ENCODE data around the gene HECW1.
"Not testable (repeated sequence)": the region's sequence is repeated elsewhere in the genome, so short reads cannot be mapped to it uniquely, and the experiment has no call there.

The HECW1 gene

GRCh38 chr7:43475983-43476382 is 363.5 kb downstream of the HECW1 start:
- H3K4me3 ChIP-seq (ENCODE audit: low read depth, low read length) = no peak overlapping the region
- H3K27me3 ChIP-seq (ENCODE audit: control insufficient read depth, insufficient read depth, low read length) = no peaks in the 10 kb centered on the region
- no peaks in the 10 kb centered on the region for H3K9me3 ChIP-seq (ENCODE audit: control insufficient read depth, insufficient read depth, low read length)
- peaks cover 5% of the 10 kb centered on the region for H3K4me1 ChIP-seq (ENCODE audit: control insufficient read depth, insufficient read depth, low read length)
- H3K36me3 ChIP-seq (ENCODE audit: control insufficient read depth, insufficient read depth, low read length) = no peaks in the 10 kb centered on the region
- no peak overlapping the region for H3K9ac ChIP-seq (ENCODE audit: low read depth, low read length)

DNA sequence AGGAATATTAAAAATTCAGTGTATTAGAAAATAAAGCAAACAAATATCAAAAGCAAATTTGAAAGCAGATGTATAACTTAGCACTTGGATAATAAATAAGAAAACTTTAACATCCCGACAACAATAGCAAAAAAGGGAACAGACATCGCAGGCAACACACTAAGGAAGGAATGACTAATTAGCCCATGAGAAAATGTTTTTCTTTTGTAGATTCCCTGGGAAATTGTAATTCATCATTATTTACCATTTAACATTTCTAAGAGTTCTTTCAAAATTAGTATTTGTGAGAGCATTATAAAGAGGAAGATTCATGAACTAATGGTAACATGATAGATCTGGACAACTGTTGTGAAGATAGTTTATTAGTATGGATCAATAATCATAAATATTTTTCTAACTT is 364.4 kb downstream of the HECW1 start:
- Histone ChIP-seq H3K9me3 (ENCODE audit: control insufficient read depth, insufficient read depth, low read length) (no peaks in the 10 kb centered on the region), H3K4me3 (ENCODE audit: low read depth, low read length) (no peak overlapping the region), H3K9ac (ENCODE audit: low read depth, low read length) (no peak overlapping the region), H3K4me1 (ENCODE audit: control insufficient read depth, insufficient read depth, low read length) (peaks cover 5% of the 10 kb centered on the region), H3K27me3 (ENCODE audit: control insufficient read depth, insufficient read depth, low read length) (no peaks in the 10 kb centered on the region), H3K36me3 (ENCODE audit: control insufficient read depth, insufficient read depth, low read length) (no peaks in the 10 kb centered on the region)

- Histone ChIP-seq H3K36me3 (ENCODE audit: control insufficient read depth, insufficient read depth, low read length) (no peaks in the 10 kb centered on the region), H3K4me3 (ENCODE audit: low read depth, low read length) (no peak overlapping the region), H3K4me1 (ENCODE audit: control insufficient read depth, insufficient read depth, low read length) (no peaks in the 10 kb centered on the region), H3K9ac (ENCODE audit: low read depth, low read length) (no peak overlapping the region), H3K27me3 (ENCODE audit: control insufficient read depth, insufficient read depth, low read length) (no peaks in the 10 kb centered on the region), H3K9me3 (ENCODE audit: control insufficient read depth, insufficient read depth, low read length) (no peaks in the 10 kb centered on the region)
Observed at GRCh38 chr7:43479042-43479441, 366.6 kb downstream of the HECW1 start.

- Histone ChIP-seq H3K4me3 (ENCODE audit: low read depth, low read length) (no peak overlapping the region), H3K9ac (ENCODE audit: low read depth, low read length) (no peak overlapping the region), H3K27me3 (ENCODE audit: control insufficient read depth, insufficient read depth, low read length) (no peaks in the 10 kb centered on the region), H3K4me1 (ENCODE audit: control insufficient read depth, insufficient read depth, low read length) (no peaks in the 10 kb centered on the region), H3K36me3 (ENCODE audit: control insufficient read depth, insufficient read depth, low read length) (no peaks in the 10 kb centered on the region), H3K9me3 (ENCODE audit: control insufficient read depth, insufficient read depth, low read length) (no peaks in the 10 kb centered on the region)
Observed at GRCh38 chr7:43479543-43479942, 367.1 kb downstream of the HECW1 start.

- Histone ChIP-seq H3K36me3 (ENCODE audit: control insufficient read depth, insufficient read depth, low read length) (no peaks in the 10 kb centered on the region), H3K4me1 (ENCODE audit: control insufficient read depth, insufficient read depth, low read length) (no peaks in the 10 kb centered on the region), H3K9me3 (ENCODE audit: control insufficient read depth, insufficient read depth, low read length) (no peaks in the 10 kb centered on the region), H3K9ac (ENCODE audit: low read depth, low read length) (no peak overlapping the region), H3K4me3 (ENCODE audit: low read depth, low read length) (no peak overlapping the region), H3K27me3 (ENCODE audit: control insufficient read depth, insufficient read depth, low read length) (no peaks in the 10 kb centered on the region)
Observed at GRCh38 chr7:43480581-43480980, 368.1 kb downstream of the HECW1 start.

DNA sequence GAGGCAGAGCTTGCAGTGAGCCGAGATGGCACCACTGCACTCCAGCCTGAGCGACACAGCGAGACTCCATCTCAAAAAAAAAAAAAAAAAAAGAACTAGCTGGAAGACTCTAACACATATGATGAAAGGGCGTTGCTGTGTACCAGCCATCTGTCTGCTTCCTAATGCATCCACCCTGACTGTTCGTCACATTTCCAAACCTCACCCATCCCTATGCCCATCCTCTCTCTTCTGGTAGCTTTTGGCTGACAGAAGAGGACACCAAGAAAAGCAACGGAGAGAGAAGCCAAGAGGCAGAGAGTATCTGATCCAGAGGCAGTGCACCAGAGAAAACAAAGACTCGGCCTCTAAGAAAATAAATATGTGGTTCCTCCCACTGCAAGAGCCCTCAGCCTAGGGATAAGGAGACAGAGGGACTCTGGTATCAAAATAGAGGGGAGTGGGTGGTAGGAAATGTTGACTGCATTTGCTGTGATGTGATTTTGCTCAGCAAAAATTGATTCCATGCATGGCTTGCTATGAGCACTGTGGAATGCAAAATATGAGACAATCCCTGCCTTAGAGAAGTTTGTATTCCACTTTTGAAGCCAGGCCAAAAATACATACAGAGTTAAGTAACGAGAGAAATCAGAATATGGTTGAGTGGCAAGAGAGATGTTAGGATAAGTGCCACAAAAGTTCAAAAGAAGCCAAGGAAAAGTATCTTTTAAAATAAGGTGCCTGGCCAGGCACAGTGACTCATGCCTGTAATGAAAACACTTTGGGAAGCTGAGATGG is 369.6 kb downstream of the HECW1 start:
- H3K4me3 ChIP-seq (ENCODE audit: low read depth, low read length) = no peak overlapping the region
- H3K9ac ChIP-seq (ENCODE audit: low read depth, low read length) = no peak overlapping the region
- H3K36me3 ChIP-seq (ENCODE audit: control insufficient read depth, insufficient read depth, low read length) = no peaks in the 10 kb centered on the region
- no peaks in the 10 kb centered on the region for H3K9me3 ChIP-seq (ENCODE audit: control insufficient read depth, insufficient read depth, low read length)
- no peaks in the 10 kb centered on the region for H3K4me1 ChIP-seq (ENCODE audit: control insufficient read depth, insufficient read depth, low read length)
- H3K27me3 ChIP-seq (ENCODE audit: control insufficient read depth, insufficient read depth, low read length) = no peaks in the 10 kb centered on the region

DNA sequence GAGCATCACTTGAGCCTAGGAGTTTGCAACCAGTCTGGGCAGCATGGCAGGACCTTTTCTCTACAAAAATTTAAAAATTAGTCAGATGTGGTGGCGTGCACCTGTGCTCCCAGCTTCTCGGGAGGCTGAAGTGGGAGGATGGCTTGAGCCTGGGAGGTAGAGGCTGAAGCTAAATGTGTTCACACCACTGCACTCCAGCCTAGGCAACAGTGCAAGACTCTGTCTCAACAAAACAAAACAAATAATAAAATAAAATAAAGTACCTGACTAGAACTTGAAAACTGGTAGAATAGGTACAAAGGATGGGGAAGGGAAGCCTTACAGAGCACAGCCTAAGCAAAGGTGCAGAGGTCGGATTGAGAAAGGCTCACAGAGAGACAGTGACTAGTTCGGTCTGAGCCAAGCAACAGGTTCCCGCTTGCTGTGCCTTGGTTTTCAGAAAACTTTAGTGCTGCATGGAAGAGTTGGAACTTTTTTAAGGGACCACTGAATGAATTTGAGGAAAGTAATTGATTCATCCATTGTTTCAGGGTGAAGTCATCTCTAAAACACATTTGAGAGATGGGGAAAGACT is 370.3 kb downstream of the HECW1 start:
- Histone ChIP-seq H3K27me3 (ENCODE audit: control insufficient read depth, insufficient read depth, low read length) (no peaks in the 10 kb centered on the region), H3K36me3 (ENCODE audit: control insufficient read depth, insufficient read depth, low read length) (no peaks in the 10 kb centered on the region), H3K9ac (ENCODE audit: low read depth, low read length) (no peak overlapping the region), H3K4me1 (ENCODE audit: control insufficient read depth, insufficient read depth, low read length) (no peaks in the 10 kb centered on the region), H3K4me3 (ENCODE audit: low read depth, low read length) (no peak overlapping the region), H3K9me3 (ENCODE audit: control insufficient read depth, insufficient read depth, low read length) (no peaks in the 10 kb centered on the region)

GRCh38 chr7:43484678-43485395 is 372.4 kb downstream of the HECW1 start:
- Histone ChIP-seq H3K27me3 (ENCODE audit: control insufficient read depth, insufficient read depth, low read length) (no peaks in the 10 kb centered on the region), H3K36me3 (ENCODE audit: control insufficient read depth, insufficient read depth, low read length) (no peaks in the 10 kb centered on the region), H3K9me3 (ENCODE audit: control insufficient read depth, insufficient read depth, low read length) (no peaks in the 10 kb centered on the region), H3K9ac (ENCODE audit: low read depth, low read length) (no peak overlapping the region), H3K4me3 (ENCODE audit: low read depth, low read length) (no peak overlapping the region), H3K4me1 (ENCODE audit: control insufficient read depth, insufficient read depth, low read length) (no peaks in the 10 kb centered on the region)

GRCh38 chr7:43485580-43485979 is 373.1 kb downstream of the HECW1 start:
- no peaks in the 10 kb centered on the region for H3K36me3 ChIP-seq (ENCODE audit: control insufficient read depth, insufficient read depth, low read length)
- no peaks in the 10 kb centered on the region for H3K27me3 ChIP-seq (ENCODE audit: control insufficient read depth, insufficient read depth, low read length)
- H3K4me3 ChIP-seq (ENCODE audit: low read depth, low read length) = no peak overlapping the region
- H3K9ac ChIP-seq (ENCODE audit: low read depth, low read length) = no peak overlapping the region
- no peaks in the 10 kb centered on the region for H3K9me3 ChIP-seq (ENCODE audit: control insufficient read depth, insufficient read depth, low read length)
- H3K4me1 ChIP-seq (ENCODE audit: control insufficient read depth, insufficient read depth, low read length) = no peaks in the 10 kb centered on the region

GRCh38 chr7:43486008-43486407 is 373.6 kb downstream of the HECW1 start:
- H3K9ac ChIP-seq (ENCODE audit: low read depth, low read length) = not testable (repeated sequence)

GRCh38 chr7:43486634-43487033 is 374.2 kb downstream of the HECW1 start:
- H3K9ac ChIP-seq (ENCODE audit: low read depth, low read length) = no peak overlapping the region
- H3K36me3 ChIP-seq (ENCODE audit: control insufficient read depth, insufficient read depth, low read length) = no peaks in the 10 kb centered on the region
- H3K4me3 ChIP-seq (ENCODE audit: low read depth, low read length) = no peak overlapping the region
- H3K4me1 ChIP-seq (ENCODE audit: control insufficient read depth, insufficient read depth, low read length) = no peaks in the 10 kb centered on the region
- no peaks in the 10 kb centered on the region for H3K27me3 ChIP-seq (ENCODE audit: control insufficient read depth, insufficient read depth, low read length)
- no peaks in the 10 kb centered on the region for H3K9me3 ChIP-seq (ENCODE audit: control insufficient read depth, insufficient read depth, low read length)

More at GRCh38 chr7:43486008-43486407, 373.6 kb downstream of the HECW1 start:
- H3K4me3 ChIP-seq (ENCODE audit: low read depth, low read length); H3K4me1 ChIP-seq (ENCODE audit: control insufficient read depth, insufficient read depth, low read length); H3K36me3 ChIP-seq (ENCODE audit: control insufficient read depth, insufficient read depth, low read length); H3K9me3 ChIP-seq (ENCODE audit: control insufficient read depth, insufficient read depth, low read length); H3K27me3 ChIP-seq (ENCODE audit: control insufficient read depth, insufficient read depth, low read length): not testable (repeated sequence)

- H3K4me1 ChIP-seq (ENCODE audit: control insufficient read depth, insufficient read depth, low read length) = no peaks in the 10 kb centered on the region
- no peaks in the 10 kb centered on the region for H3K36me3 ChIP-seq (ENCODE audit: control insufficient read depth, insufficient read depth, low read length)
- no peak overlapping the region for H3K9ac ChIP-seq (ENCODE audit: low read depth, low read length)
- no peaks in the 10 kb centered on the region for H3K27me3 ChIP-seq (ENCODE audit: control insufficient read depth, insufficient read depth, low read length)
- no peaks in the 10 kb centered on the region for H3K9me3 ChIP-seq (ENCODE audit: control insufficient read depth, insufficient read depth, low read length)
- H3K4me3 ChIP-seq (ENCODE audit: low read depth, low read length) = no peak overlapping the region
Observed at GRCh38 chr7:43487731-43488073, 375.3 kb downstream of the HECW1 start.

Data from iPS-15b (cell line).